AG10803 (cell line): Measurements from ENCODE around the gene PSMD13.

Experiments used
- DNase-seq: peaks from one replicate; pipeline ENCODE4 v3.0.0; 2010; ENCODE audit warnings: low read depth
- H3K4me3 ChIP-seq: 2 replicates; pipeline ENCODE4 v1.5.1; 2011; ENCODE audit warnings: mild to moderate bottlenecking, low read length, control low read depth
- TF ChIP-seq, protein P1 (sequence below): conservative IDR thresholded peaks from 2 replicates; pipeline ENCODE4 v1.5.1; 2011; ENCODE audit warnings: mild to moderate bottlenecking, low read length, control low read depth, inconsistent platforms

The PSMD13 gene

DNA sequence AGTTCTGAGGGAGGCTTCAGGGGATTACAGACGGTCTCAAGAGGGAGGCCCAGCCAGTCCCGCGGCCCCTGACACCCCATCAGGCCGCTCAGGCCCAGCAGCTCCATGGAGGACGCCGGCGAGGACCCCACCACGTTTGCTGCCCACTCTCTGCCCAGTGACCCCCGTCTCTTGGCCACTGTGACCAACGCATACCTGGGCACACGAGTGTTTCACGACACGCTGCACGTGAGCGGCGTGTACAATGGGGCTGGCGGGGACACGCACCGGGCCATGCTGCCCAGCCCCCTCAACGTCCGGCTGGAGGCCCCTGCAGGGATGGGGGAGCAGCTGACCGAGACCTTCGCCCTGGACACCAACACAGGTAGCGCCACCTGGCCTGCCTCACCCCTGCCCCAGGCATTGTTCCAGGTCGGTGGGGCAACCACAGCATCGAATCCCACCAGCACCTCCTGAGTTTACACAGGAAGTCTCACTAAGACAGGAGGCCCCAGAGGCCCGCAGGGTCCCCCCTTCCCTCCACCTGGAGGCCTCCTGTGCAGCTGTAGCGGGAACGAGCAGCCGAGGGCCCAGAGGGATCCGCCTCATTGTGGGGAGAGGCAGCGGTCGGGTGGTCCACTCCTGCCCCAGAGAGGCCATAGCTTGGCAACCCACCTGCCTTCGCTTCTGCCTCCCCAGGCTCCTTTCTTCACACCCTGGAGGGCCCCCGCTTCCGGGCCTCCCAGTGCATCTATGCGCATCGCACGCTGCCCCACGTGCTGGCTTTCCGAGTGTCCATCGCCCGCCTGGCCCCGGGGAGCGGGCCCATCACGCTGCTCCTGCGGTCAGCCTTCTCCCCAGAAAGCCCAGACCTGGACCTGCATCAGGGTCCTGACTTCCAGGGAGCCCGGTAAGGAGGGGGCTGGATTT, 53.2 kb downstream of the PSMD13 start:
- DNase-seq: no peak
- peak overlapping the region; percentile 54 for H3K4me3 ChIP-seq
- TF ChIP-seq, protein P1, sequence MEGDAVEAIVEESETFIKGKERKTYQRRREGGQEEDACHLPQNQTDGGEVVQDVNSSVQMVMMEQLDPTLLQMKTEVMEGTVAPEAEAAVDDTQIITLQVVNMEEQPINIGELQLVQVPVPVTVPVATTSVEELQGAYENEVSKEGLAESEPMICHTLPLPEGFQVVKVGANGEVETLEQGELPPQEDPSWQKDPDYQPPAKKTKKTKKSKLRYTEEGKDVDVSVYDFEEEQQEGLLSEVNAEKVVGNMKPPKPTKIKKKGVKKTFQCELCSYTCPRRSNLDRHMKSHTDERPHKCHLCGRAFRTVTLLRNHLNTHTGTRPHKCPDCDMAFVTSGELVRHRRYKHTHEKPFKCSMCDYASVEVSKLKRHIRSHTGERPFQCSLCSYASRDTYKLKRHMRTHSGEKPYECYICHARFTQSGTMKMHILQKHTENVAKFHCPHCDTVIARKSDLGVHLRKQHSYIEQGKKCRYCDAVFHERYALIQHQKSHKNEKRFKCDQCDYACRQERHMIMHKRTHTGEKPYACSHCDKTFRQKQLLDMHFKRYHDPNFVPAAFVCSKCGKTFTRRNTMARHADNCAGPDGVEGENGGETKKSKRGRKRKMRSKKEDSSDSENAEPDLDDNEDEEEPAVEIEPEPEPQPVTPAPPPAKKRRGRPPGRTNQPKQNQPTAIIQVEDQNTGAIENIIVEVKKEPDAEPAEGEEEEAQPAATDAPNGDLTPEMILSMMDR: no peak

GRCh38 chr11:290621-291231, 54.0 kb downstream of the PSMD13 start:
- no peak for DNase-seq
- no peak overlapping the region for H3K4me3 ChIP-seq

DNA sequence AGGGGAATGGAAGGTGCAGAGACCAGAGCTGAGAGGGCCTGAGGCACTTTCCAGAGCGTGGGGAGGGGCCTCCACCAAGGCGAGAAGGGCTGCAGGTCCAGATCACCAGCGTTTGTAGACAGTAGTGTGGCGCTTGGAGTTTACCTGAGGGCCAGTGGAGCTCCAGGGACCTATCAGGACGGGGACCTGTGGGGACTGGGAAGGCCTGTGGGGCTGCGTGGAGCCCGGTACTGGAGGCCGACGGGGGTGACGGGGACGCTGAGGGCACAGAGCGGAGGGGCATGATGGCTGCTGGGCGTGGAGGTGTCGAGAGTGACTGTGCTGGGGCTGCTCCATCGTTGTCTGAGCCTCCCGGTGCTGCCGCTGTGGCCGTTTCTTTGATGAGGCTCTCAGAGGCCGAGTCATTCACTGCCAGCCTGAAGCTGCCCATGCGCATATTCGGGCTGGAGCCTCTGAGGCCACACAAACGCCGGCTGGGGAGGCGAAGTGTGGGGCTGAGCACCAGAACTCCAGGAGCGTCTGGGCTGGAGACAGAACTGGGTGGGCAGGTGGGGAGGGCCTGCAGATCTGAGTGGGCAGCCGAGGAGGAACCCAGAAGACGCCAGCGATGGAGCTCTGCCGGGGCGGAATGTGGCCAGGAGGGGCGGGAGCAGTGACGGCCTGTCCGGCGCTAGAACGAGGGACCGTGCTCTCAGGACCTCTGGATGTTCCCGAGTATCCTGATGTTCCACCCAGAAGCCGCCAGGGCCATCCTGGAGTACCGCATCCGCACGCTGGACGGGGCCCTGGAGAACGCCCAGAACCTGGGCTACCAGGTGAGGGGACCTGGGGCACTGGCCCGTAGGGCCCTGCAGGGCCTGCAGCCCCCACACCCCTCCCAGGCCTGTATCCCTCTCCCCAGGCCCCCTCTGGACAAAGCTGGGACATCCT, 54.8 kb downstream of the PSMD13 start:
- no peak for DNase-seq
- no peak overlapping the region for H3K4me3 ChIP-seq
- TF ChIP-seq, protein P1: no peak

More at GRCh38 chr11:290621-291231, 54.0 kb downstream of the PSMD13 start:
- TF ChIP-seq, protein P1: no peak

- TF ChIP-seq, protein P1: no peak
- H3K4me3 ChIP-seq: no peak overlapping the region
- DNase-seq: no peak
These were observed 55.7 kb downstream of the PSMD13 start for GRCh38 chr11:292211-293121.

- TF ChIP-seq, protein P1: no peak
- no peak for DNase-seq
- no peak overlapping the region for H3K4me3 ChIP-seq
These were observed 56.6 kb downstream of the PSMD13 start for GRCh38 chr11:293271-293851.
